K562 (cell line): ENCODE data around the gene MYO15B. TPM values are rescaled to one million over a fixed set of nuclear protein-coding genes. Genes with fewer than 3 reads are reported as not detected.

Experiments used
- AFF1 ChIP-seq, 2 experiments: fragments of 450-650 bp; IDR thresholded peaks; 2 replicates each; pipeline ENCODE4 v1.6.1; 2018; ENCODE audit warnings: mild to moderate bottlenecking in 2 of 2, low read depth in 1 of 2; ENCODE audit not compliant: partially characterized antibody in 2 of 2
- CHD2 ChIP-seq: IDR thresholded peaks from 2 replicates; pipeline ENCODE4 v1.6.1; 2011; ENCODE audit warnings: low read depth, low read length
- FOXJ3 ChIP-seq: sonication (generic); formaldehyde crosslinking; IDR thresholded peaks from 2 replicates; pipeline ENCODE4 v1.4.0; 2020; ENCODE audit warnings: mild to moderate bottlenecking, missing genetic modification reagents
- FOXP1 ChIP-seq: sonication (generic); formaldehyde crosslinking; IDR thresholded peaks from 2 replicates; pipeline ENCODE4 v1.8.0; 2022; ENCODE audit warnings: mild to moderate bottlenecking, missing genetic modification reagents
- KLF16 ChIP-seq: IDR thresholded peaks from 2 replicates; pipeline ENCODE4 v1.6.1; 2016; ENCODE audit warnings: antibody characterized with exemption
- PATZ1 ChIP-seq: fragments of 250-450 bp; sonication (Bioruptor Pico); IDR thresholded peaks from 2 replicates; pipeline ENCODE4 v1.5.0; 2020; ENCODE audit warnings: mild to moderate bottlenecking, borderline replicate concordance
- PYGO2 ChIP-seq: fragments of 450-650 bp; IDR thresholded peaks from 2 replicates; pipeline ENCODE4 v1.6.1; 2016; ENCODE audit warnings: mild to moderate bottlenecking, missing genetic modification characterization, moderate library complexity, missing compliant biosample characterization
- RBM14 ChIP-seq: fragments of 200-400 bp; formaldehyde crosslinking; IDR thresholded peaks from 2 replicates; pipeline ENCODE4 v1.6.1; 2018; ENCODE audit warnings: low read depth, mild to moderate bottlenecking, low read length, moderate library complexity, borderline replicate concordance; ENCODE audit not compliant: insufficient read depth
- SRSF9 ChIP-seq: fragments of 200-400 bp; formaldehyde crosslinking; IDR thresholded peaks from 2 replicates; pipeline ENCODE4 v1.6.1; 2017; ENCODE audit warnings: low read depth, low read length, borderline replicate concordance
- STAT5B ChIP-seq: fragments of 250-450 bp; sonication (Bioruptor Pico); IDR thresholded peaks from 2 replicates; pipeline ENCODE4 v1.8.0; 2021; ENCODE audit warnings: mild to moderate bottlenecking, inconsistent platforms
- YY1 ChIP-seq, 3 experiments: IDR thresholded peaks; 2 replicates each; pipeline ENCODE4 v1.6.1; 2011; ENCODE audit warnings: low read length in 2 of 3, mild to moderate bottlenecking in 2 of 3, moderate library complexity in 2 of 3, borderline replicate concordance in 1 of 3, control low read depth in 1 of 3, low read depth in 1 of 3; ENCODE audit not compliant: insufficient read depth in 3 of 3, insufficient replicate concordance in 2 of 3, control insufficient read depth in 1 of 3, insufficient read length in 1 of 3; ENCODE audit errors: extremely low read depth in 1 of 3
- ZKSCAN1 ChIP-seq: fragments of 150-350 bp; IDR thresholded peaks from 2 replicates; pipeline ENCODE4 v1.6.1; 2016; ENCODE audit warnings: low read depth, low read length
- ZNF143 ChIP-seq: sonication (generic); formaldehyde crosslinking; IDR thresholded peaks from 2 replicates; pipeline ENCODE4 v1.9.0; 2022; ENCODE audit warnings: mild to moderate bottlenecking, missing genetic modification reagents
- ZNF175 ChIP-seq: fragments of 200-800 bp; sonication (Bioruptor generic); IDR thresholded peaks from 2 replicates; pipeline ENCODE4 v1.6.1; 2016; ENCODE audit warnings: low read depth, mild to moderate bottlenecking, missing genetic modification characterization, missing compliant biosample characterization
- ZNF184 ChIP-seq: sonication (generic); formaldehyde crosslinking; IDR thresholded peaks from 2 replicates; pipeline ENCODE4 v1.5.0; 2020; ENCODE audit warnings: missing genetic modification reagents
- ZNF707 ChIP-seq: fragments of 250-450 bp; sonication (Bioruptor Pico); conservative IDR thresholded peaks from 2 replicates; pipeline ENCODE4 v1.8.0; 2022; ENCODE audit warnings: inconsistent platforms, mild to moderate bottlenecking, moderate library complexity
- polyA plus RNA-seq, 8 experiments: library from polyadenylated mRNA; depleted of rRNA in 4 of 8; stranded (reverse) in 5 of 8; unstranded in 3 of 8; fragments of >200 nt; fragmentation: Nextera tagmentation in 2 of 8; fragmentation: Illumina TruSeq in 1 of 8; extraction: Ambion mirVana in 2 of 8; extraction: Trizol in 1 of 8; gene quantifications; 2 replicates each; pipeline versions ENCODE4 v1.2.1 to v1.2.3, GENCODE V29; 2011 to 2014; ENCODE audit warnings: inconsistent platforms in 1 of 8, missing spikeins in 1 of 8
- total RNA-seq, 7 experiments: library from RNA; depleted of rRNA in 6 of 7; stranded (reverse); fragments of >200 nt in 6 of 7; fragmentation: Illumina TruSeq in 2 of 7; extraction: Trizol in 2 of 7; gene quantifications; 2 replicates each; pipeline versions ENCODE4 v1.2.1 to v1.2.3, GENCODE V29; 2011 to 2021; ENCODE audit warnings: low replicate concordance in 1 of 7
- TF ChIP-seq, protein P1 (sequence below): sonication (generic); formaldehyde crosslinking; IDR thresholded peaks from 2 replicates; pipeline ENCODE4 v1.8.0; 2022; ENCODE audit warnings: missing genetic modification reagents, mild to moderate bottlenecking, borderline replicate concordance
- TF ChIP-seq, protein P2 (sequence below): sonication (generic); formaldehyde crosslinking; IDR thresholded peaks from 2 replicates; pipeline ENCODE4 v1.8.0; 2022; ENCODE audit warnings: missing genetic modification reagents, mild to moderate bottlenecking, moderate library complexity, borderline replicate concordance

Gene MYO15B
- total and polyA plus RNA-seq, 9 of the 15 experiments (the other 6 are each of a cell fraction or from before 2014, with no cell fraction given) = 0.05 to 3.1 (median 0.83) TPM; not detected in 2

DNA sequence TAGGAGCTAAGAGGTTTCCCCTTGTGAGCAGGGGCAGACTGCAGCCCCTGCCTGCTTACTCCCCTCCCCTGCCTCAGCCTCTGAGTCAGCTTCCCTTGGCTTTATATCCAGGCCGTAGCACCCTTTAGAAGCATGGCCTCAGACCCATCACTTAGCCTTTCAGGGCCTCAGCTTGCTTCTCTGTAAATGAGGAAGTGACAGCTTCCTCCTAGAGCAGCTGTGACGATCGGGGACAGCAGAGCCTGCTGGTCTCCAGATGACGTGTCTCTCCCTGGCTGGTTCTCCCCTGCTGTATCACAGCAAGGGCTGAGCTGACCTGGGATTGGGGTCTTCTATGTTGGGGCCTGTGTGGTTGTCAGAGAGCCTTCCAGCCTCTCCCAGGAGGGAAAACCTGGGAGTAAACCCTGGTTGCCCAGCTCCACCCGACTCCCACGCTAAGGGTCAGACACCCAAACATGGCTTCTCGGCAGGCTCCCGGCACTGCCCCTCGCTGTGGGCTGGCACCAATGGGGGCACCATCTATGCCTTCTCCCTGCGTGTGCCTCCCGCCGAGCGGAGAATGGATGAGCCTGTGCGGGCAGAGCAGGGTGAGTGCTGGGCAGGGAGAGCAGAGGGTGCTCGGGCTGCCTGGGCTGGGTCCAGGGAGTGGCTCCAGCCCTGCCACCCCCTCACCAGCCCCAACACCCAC is 16.3 kb upstream of the MYO15B start (continued):
- TF ChIP-seq ZNF175 (CRISPR knock-in tag) (peak; percentile 52; the same call in 1 of the 2 replicates), KLF16 (no peak), RBM14 (no peak), FOXJ3 (CRISPR knock-in tag) (no peak), ZNF184 (CRISPR knock-in tag) (no peak), YY1 (IDR thresholded peaks at IDR 0.05; ENCODE audit: borderline replicate concordance in 1 of 3, control insufficient read depth in 1 of 3, extremely low read depth in 1 of 3, insufficient read depth in 3 of 3, insufficient read length in 1 of 3, insufficient replicate concordance in 2 of 3, low read depth in 1 of 3, low read length in 2 of 3) (peak in 1 of 3 experiments; percentile 9), AFF1 (IDR thresholded peaks at IDR 0.05; ENCODE audit: low read depth in 1 of 2, partially characterized antibody in 2 of 2) (no peak), CHD2 (no peak), PYGO2 (tag) (no peak), ZKSCAN1 (no peak), SRSF9 (no peak), ZNF143 (CRISPR knock-in tag) (no peak), PATZ1 (CRISPR knock-in tag) (no peak), STAT5B (CRISPR knock-in tag) (no peak), FOXP1 (CRISPR knock-in tag) (no peak), ZNF707 (no peak)
- TF ChIP-seq, protein P1, sequence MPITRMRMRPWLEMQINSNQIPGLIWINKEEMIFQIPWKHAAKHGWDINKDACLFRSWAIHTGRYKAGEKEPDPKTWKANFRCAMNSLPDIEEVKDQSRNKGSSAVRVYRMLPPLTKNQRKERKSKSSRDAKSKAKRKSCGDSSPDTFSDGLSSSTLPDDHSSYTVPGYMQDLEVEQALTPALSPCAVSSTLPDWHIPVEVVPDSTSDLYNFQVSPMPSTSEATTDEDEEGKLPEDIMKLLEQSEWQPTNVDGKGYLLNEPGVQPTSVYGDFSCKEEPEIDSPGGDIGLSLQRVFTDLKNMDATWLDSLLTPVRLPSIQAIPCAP (CRISPR knock-in tag) = no peak
- TF ChIP-seq, protein P2, sequence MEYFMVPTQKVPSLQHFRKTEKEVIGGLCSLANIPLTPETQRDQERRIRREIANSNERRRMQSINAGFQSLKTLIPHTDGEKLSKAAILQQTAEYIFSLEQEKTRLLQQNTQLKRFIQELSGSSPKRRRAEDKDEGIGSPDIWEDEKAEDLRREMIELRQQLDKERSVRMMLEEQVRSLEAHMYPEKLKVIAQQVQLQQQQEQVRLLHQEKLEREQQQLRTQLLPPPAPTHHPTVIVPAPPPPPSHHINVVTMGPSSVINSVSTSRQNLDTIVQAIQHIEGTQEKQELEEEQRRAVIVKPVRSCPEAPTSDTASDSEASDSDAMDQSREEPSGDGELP = peak; percentile 94
